Neural cell (in vitro differentiated cells): ENCODE measurements around the gene GGCX. TPM values are rescaled to one million over a fixed set of nuclear protein-coding genes. Genes with fewer than 3 reads are reported as not detected.

Source experiments
- H2AFZ ChIP-seq: fragments of 200-600, 300-800 bp; sonication (generic), shearing (Covaris generic); 2 replicates; pipeline ENCODE4 v1.6.0; 2014; ENCODE audit warnings: low read depth, mild to moderate bottlenecking, antibody characterized with exemption, low read length, moderate library complexity
- H3F3A ChIP-seq: fragments of 200-600 bp; shearing (Covaris generic); 2 replicates; pipeline ENCODE4 v1.6.1; 2016; ENCODE audit warnings: mild to moderate bottlenecking, moderate library complexity, mixed read lengths, antibody characterized with exemption, low read length; ENCODE audit not compliant: insufficient read depth, poor library complexity, severe bottlenecking
- H3K27ac ChIP-seq: fragments of 200-600, 300-800 bp; sonication (generic), shearing (Covaris generic); 2 replicates; pipeline ENCODE4 v1.5.1; 2014; ENCODE audit warnings: mild to moderate bottlenecking, low read length, moderate library complexity
- H3K27me3 ChIP-seq: fragments of 300-800, 200-600 bp; sonication (generic), shearing (Covaris generic); 2 replicates; pipeline ENCODE4 v1.6.0; 2014; ENCODE audit warnings: mild to moderate bottlenecking, low read depth, low read length, moderate library complexity; ENCODE audit not compliant: insufficient read depth
- H3K36me3 ChIP-seq: fragments of 300-800, 200-600 bp; sonication (generic), shearing (Covaris generic); 2 replicates; pipeline ENCODE4 v1.5.1; 2014; ENCODE audit warnings: mild to moderate bottlenecking, antibody characterized with exemption, low read length, moderate library complexity; ENCODE audit not compliant: insufficient read depth
- H3K4me2 ChIP-seq: fragments of 300-800, 200-600 bp; sonication (generic), shearing (Covaris generic); 2 replicates; pipeline ENCODE4 v1.6.0; 2014; ENCODE audit warnings: mild to moderate bottlenecking, low read length
- H3K4me3 ChIP-seq: fragments of 300-800, 200-600 bp; sonication (generic), shearing (Covaris generic); 2 replicates; pipeline ENCODE4 v1.5.1; 2014; ENCODE audit warnings: mild to moderate bottlenecking, low read length, moderate library complexity
- H3K79me2 ChIP-seq: fragments of 200-600 bp; shearing (Covaris generic); replicated peaks from 2 replicates; pipeline ENCODE4 v1.6.0; 2014; ENCODE audit warnings: mild to moderate bottlenecking, low read length, moderate library complexity; ENCODE audit not compliant: insufficient read depth
- H3K9ac ChIP-seq: fragments of 300-800, 200-600 bp; sonication (generic), shearing (Covaris generic); 2 replicates; pipeline ENCODE4 v1.6.1; 2016; ENCODE audit warnings: mild to moderate bottlenecking, low read length, mixed read lengths
- H3K9me2 ChIP-seq: fragments of 200-600 bp; shearing (Covaris generic); 2 replicates; pipeline ENCODE4 v1.6.1; 2016; ENCODE audit warnings: mild to moderate bottlenecking, low read length, mixed read lengths; ENCODE audit not compliant: insufficient read depth
- H3K9me3 ChIP-seq: fragments of 200-600, 300-800 bp; sonication (generic), shearing (Covaris generic); 2 replicates; pipeline ENCODE4 v1.6.1; 2016; ENCODE audit warnings: mild to moderate bottlenecking, mixed run types, low read length, moderate library complexity, mixed read lengths
- H4K20me1 ChIP-seq: fragments of 200-600 bp; shearing (Covaris generic); 2 replicates; pipeline ENCODE4 v1.6.1; 2016; ENCODE audit warnings: mild to moderate bottlenecking, mixed run types; ENCODE audit not compliant: insufficient read depth
- CTCF ChIP-seq: fragments of 450-650 bp; IDR thresholded peaks from 2 replicates; pipeline ENCODE4 v1.5.1; 2014; ENCODE audit warnings: antibody characterized with exemption, mild to moderate bottlenecking, moderate library complexity; ENCODE audit not compliant: poor library complexity, severe bottlenecking
- EP300 ChIP-seq: fragments of 450-650 bp; conservative IDR thresholded peaks from 2 replicates; pipeline ENCODE4 v1.6.1; 2014; ENCODE audit warnings: antibody characterized with exemption, mild to moderate bottlenecking, moderate library complexity; ENCODE audit not compliant: poor library complexity, severe bottlenecking
- EZH2 ChIP-seq: fragments of 200-600, 300-800 bp; shearing (Covaris generic), sonication (generic); IDR thresholded peaks from 2 replicates; pipeline ENCODE4 v1.6.1; 2014; ENCODE audit warnings: antibody characterized with exemption, low read length, borderline replicate concordance, mild to moderate bottlenecking; ENCODE audit not compliant: insufficient read depth, poor library complexity, severe bottlenecking
- MXI1 ChIP-seq: fragments of 450-650 bp; conservative IDR thresholded peaks from 2 replicates; pipeline ENCODE4 v1.6.1; 2014; ENCODE audit warnings: antibody characterized with exemption, mild to moderate bottlenecking; ENCODE audit not compliant: poor library complexity, severe bottlenecking
- POLR2AphosphoS5 ChIP-seq: IDR thresholded peaks from 2 replicates; pipeline ENCODE4 v1.6.1; 2012
- RAD21 ChIP-seq: fragments of 450-650 bp; conservative IDR thresholded peaks from 2 replicates; pipeline ENCODE4 v1.6.1; 2014; ENCODE audit warnings: antibody characterized with exemption, mild to moderate bottlenecking, moderate library complexity
- REST ChIP-seq: IDR thresholded peaks from 2 replicates; pipeline ENCODE4 v1.6.1; 2012; ENCODE audit warnings: borderline replicate concordance
- SMC3 ChIP-seq: fragments of 450-650 bp; conservative IDR thresholded peaks from 2 replicates; pipeline ENCODE4 v1.6.1; 2014; ENCODE audit warnings: antibody characterized with exemption, mild to moderate bottlenecking, moderate library complexity; ENCODE audit not compliant: poor library complexity
- TAF1 ChIP-seq: IDR thresholded peaks from 2 replicates; pipeline ENCODE4 v1.6.1; 2012; ENCODE audit warnings: low read depth
- polyA plus RNA-seq: library from polyadenylated mRNA; depleted of rRNA; stranded (reverse); fragments of >200 nt; gene quantifications from 2 replicates; pipeline ENCODE4 v1.2.3, GENCODE V29; 2014

The GGCX gene
- polyA plus RNA-seq, 1 donor from 2014 or later, result 41.4 TPM

- Histone ChIP-seq H3F3A (no peaks in the 10 kb centered on the region), H3K9me3 (no peaks in the 10 kb centered on the region), H3K4me2 (no peak overlapping the region), H3K27me3 (no peaks in the 10 kb centered on the region), H3K4me3 (no peak overlapping the region), H2AFZ (no peak overlapping the region), H3K9ac (no peak overlapping the region), H4K20me1 (no peaks in the 10 kb centered on the region), H3K27ac (no peak overlapping the region), H3K79me2 (peaks cover 18% of the 10 kb centered on the region), H3K9me2 (no peaks in the 10 kb centered on the region), H3K36me3 (peaks cover 8% of the 10 kb centered on the region)
- TF ChIP-seq EZH2 (no peak), CTCF (no peak), POLR2AphosphoS5 (no peak), REST (no peak), EP300 (no peak), MXI1 (no peak), SMC3 (no peak), TAF1 (no peak), RAD21 (no peak)
These were observed 3.1 kb downstream of the GGCX start for GRCh38 chr2:85558160-85558559.

- H3K9me2 ChIP-seq, result no peaks in the 10 kb centered on the region
- no peaks in the 10 kb centered on the region for H4K20me1 ChIP-seq
- H3K4me3 ChIP-seq, result no peak overlapping the region
- H3F3A ChIP-seq, result no peaks in the 10 kb centered on the region
- no peaks in the 10 kb centered on the region for H3K9me3 ChIP-seq
- no peak for TF ChIP-seq TAF1
- no peak for TF ChIP-seq MXI1
- TF ChIP-seq POLR2AphosphoS5, result no peak
- TF ChIP-seq SMC3, result no peak
- no peak for TF ChIP-seq RAD21
- no peak for TF ChIP-seq CTCF
- no peak for TF ChIP-seq EP300
- no peak overlapping the region for H2AFZ ChIP-seq
- H3K79me2 ChIP-seq, result peaks cover 18% of the 10 kb centered on the region
- H3K27me3 ChIP-seq, result no peaks in the 10 kb centered on the region
- no peak overlapping the region for H3K27ac ChIP-seq
- no peak overlapping the region for H3K4me2 ChIP-seq
- peaks cover 8% of the 10 kb centered on the region for H3K36me3 ChIP-seq
- no peak overlapping the region for H3K9ac ChIP-seq
These were observed 4.2 kb downstream of the GGCX start for GRCh38 chr2:85557130-85557529.
